Mucosa of gallbladder (tissue), 1 donor: ENCODE results near the gene ARHGAP22. TPM values are rescaled to one million over a fixed set of nuclear protein-coding genes. Genes with fewer than 3 reads are reported as not detected.

ENCODE experiments used
- DNase-seq: peaks from one replicate; pipeline ENCODE4 v3.0.0-alpha.2; 2020; ENCODE audit warnings: low spot score
- total RNA-seq: library from RNA; stranded (reverse); gene quantifications from one replicate; pipeline ENCODE4 v1.2.1, GENCODE V29; 2021
- donor health status: DM: no; HTN: no; CAD: no.

Gene ARHGAP22
- total RNA-seq, 1 donor from 2014 or later: 8.8 TPM

GRCh38 chr10:48511875-48512231 is 93.0 kb downstream of the ARHGAP22 start:
- no peak for DNase-seq

DNA sequence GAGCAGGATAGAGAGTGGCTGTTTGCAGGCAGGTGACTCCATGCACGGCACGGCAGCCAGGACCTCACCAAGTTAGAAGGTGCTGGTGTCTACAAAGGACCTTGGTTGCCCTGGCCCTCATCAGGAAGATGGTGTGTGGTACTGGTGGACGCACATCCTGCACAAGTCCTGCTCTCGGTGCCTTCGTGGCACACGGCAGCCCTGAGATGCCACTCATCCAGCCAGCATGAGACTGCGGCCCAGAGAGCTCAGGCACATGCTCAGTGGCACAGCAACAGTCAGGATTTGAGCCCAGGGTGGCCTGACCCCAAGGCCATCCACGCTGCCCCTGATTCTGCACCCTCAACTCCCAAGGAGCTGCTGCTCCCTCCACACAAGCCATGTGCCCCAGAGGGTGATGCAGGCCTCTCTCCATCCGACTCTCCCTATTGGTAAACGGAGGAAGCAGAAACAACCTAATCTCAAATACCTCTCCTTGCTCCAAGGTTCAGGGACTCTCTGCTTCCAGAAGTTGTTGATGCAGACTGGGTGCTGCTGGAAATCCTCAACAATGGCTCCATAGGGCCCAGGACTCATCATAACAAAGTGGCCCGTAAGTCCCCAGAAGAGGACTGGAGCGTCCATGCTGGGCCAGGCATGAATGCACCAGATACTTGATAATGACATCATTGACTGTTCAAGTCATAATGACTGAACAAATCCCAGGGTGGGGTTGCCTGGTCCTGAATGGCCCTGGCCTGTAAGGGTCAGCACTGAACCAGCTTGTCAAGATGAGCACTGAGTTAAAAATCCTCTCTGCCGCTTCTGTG is 93.6 kb downstream of the ARHGAP22 start:
- no peak for DNase-seq

GRCh38 chr10:48509974-48510692 is 94.7 kb downstream of the ARHGAP22 start:
- DNase-seq: no peak

DNA sequence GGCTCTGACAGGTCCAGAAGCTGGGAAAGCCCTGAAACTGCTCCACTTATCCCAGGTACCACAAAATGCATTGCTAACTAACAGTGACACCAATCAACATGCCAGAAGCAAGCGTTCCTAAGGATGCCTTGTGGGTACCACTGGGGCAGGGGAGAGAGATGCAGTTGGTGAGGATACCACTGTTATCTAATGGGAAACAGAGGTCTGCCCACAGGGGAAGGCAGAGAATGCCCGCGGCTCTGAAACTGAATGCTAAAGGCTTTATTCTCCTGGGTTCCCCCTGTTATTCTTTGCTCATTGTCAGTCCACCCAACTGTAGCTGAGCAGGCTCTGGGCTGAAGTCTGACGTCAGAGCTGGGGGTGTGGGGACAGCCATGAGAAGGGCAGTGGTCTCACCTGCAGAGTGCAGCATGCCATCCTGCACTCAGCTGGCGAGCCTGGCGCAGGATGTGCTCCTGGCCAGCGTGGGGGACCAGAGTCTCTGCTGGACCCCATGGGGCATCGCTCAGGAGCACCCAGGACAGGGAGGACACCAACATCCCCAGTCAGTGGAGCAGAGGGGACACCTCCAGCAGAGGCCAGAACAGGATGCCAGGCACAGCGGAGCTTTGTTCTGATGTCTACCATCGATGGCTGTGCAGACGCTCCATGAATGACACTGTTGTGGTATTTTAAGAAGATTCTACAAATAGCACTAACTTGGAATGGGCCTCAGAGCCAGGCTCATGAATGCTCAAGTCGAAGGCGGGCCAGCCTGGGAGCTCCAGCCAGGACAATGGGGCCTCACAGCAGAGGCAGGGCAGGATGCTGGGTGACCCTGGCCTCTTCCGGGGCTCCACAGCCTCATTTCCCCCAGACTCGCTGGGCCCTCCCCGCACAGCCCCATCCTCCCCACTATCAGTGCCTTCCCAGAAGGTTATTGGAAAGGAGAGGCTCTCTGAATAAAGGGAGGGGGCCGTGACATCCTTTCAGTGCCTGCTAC is 95.8 kb downstream of the ARHGAP22 start:
- no peak for DNase-seq

DNA sequence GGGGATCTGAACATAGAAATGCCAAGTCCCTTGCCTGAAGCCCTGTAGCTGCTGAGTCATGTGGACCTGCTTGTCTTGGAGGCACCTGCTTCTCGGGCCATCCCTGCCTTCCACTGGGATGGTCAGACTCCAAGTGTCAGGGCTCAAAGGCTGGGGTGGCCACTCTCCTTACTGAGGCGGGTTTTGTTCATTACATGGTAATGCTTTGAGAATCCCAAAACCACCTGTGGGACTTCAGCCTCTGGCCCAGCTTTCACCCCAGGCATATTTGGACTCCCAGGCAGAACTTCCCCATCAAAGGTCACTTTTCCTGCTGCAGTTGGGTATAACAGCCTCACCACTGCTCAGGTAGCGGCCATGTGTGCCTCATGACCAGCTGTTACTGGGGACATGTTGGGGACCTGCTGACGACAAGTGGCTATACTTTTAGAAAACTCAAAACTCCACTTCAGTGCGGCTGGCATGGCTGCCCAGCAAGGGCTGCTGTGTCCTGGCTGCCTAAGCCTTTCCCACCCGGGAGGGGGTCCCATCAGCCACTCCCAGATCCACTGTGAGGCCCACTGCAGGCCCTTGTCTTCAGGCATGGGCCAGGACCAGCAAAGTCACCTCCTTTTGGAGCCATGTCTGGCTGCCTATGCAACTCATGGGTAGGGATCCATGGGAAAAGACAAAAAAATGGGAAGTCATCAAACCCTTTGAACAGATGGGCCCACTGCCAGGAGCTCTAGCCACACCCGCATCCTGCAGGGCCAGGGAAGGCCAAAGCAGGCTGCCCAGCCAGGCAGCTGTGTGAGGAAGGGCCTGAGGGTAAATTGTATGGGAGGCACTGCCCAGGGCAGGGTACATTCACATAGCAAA is 96.7 kb downstream of the ARHGAP22 start:
- DNase-seq: no peak

- DNase-seq: no peak
These were observed 97.4 kb downstream of the ARHGAP22 start for GRCh38 chr10:48507494-48507893.

DNA sequence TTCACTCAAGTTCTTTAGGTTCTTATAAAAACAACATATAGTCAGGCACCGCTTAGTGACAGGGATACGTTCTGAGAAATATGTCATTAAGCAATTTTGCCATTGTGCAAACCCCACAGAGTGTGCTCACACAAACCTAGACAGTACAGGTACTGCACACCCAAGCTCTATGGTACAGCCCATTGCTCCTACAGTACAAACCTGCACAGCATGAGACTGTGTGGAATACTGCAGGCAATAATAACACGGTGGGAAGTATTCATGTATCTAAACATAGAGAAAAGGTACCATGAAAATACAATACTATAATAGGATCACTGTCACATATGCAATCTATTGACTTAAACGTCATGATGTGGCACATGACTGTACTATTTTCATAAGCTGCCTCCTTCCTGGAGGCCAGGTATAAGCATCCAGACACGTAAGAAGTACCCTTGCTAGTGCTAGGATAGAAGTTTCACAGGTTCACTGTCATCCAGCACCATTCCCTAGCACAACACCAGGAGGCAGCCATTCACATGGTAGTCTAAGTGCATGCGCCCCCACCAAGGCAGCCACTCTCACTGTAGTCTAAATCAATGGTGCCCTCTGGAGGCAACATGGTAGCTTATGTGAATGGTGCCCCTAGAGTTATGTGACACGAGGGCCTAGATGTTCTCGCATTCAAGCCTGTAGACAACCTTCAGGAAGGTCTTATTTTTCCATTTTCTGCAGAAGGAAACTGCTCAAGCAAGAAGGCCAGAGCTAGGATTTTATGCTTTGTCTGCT is 98.5 kb downstream of the ARHGAP22 start:
- DNase-seq: no peak

- DNase-seq: no peak
These were observed 99.3 kb downstream of the ARHGAP22 start for GRCh38 chr10:48505394-48506112.

GRCh38 chr10:48504141-48504885 is 100.6 kb downstream of the ARHGAP22 start:
- DNase-seq: no peak

- no peak for DNase-seq
These were observed 101.5 kb downstream of the ARHGAP22 start for GRCh38 chr10:48503293-48503911.

GRCh38 chr10:48502791-48503190 is 102.1 kb downstream of the ARHGAP22 start:
- no peak for DNase-seq

DNA sequence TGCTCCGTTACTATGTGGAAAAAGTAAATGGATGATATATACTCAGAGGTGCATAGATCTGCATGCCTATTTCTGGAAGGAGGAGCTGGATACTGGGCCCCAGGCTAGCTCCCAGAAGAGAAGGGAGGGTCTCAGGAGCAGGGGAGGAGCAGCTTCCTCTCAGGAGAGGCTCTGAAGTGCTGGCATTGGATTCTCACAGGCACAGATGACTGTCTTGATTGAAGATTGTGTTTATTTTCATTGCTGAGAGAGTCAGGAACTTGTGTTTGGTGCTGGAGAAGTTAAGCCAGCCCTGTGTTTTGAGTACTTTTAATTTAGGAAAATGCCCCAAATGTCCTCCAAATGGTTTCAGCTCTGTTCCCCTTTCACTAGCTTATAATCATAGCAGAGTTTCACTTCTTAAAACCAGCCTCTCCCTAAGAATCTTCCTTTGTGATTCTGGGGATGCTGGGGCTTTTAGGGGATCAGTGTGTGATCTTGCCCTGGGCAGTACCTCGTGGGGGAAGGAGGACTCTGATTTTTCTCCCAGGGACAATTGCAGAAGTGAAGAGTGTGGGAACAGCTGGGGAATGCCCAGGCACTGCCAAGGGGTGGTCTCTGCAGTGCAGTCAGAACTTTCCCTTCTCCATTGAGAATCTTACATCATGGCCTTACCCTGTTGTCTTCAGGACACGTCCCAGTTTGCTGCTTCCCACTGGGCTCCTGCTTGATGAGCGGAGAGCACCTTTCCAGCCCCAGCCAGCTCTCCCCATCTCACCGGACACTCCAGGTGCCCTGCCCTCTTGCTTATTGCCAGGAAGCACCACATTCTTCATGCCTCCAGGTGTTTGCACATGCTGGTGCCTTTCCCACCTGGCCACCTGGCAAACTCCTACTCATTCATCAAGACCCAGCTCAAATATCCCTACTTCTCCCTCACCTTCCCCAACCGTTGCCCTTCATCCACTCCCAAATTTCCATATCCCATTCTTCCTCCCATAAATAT is 102.8 kb downstream of the ARHGAP22 start:
- DNase-seq: no peak

GRCh38 chr10:48501226-48501625 is 103.6 kb downstream of the ARHGAP22 start:
- no peak for DNase-seq

DNA sequence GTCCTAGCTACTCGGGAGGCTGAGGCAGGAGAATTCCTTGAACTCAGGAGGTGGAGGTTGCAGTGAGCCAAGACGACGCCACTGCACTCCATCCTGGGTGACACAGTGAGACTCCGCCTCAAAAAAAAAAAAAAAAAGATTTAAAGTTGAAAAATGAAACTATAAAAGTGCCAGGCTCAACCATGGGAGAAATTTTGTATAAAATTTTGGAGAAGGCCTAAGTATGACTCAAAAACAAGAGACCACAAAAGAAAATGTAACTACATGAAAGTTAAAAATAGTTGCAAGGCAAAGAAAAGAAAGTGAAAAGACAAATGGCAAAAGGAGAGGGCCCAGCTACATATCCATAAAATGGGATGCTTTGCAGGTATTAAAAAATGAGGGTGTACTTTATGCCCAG is 104.1 kb downstream of the ARHGAP22 start:
- no peak for DNase-seq

DNA sequence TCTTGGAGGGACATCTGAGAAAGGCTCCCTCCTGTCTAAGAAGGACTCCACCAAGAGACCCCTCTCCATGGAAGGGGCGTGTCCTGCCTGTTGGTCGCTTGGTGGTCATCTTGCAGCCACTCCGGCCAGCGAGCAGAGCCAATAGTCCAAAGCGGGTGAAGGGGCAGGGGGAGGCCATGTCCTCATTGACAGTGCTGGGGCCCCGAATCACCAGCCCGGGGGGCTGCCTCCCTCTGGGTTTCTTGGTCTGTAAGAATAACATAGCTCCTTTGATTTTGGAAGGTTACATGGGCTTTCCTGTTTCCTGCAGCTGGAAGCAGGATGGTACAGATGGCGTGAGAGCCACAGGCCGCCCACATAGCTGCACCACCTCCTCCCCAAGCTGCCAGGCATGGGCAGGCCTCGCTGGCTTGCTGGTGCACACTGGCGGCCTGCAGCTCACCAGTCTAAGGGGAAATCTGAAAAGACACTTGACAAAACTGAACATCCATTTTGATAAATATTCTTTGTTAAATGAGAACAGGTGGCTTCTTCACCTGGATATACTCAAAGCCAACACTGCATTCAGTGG is 105.8 kb downstream of the ARHGAP22 start:
- DNase-seq: no peak

DNA sequence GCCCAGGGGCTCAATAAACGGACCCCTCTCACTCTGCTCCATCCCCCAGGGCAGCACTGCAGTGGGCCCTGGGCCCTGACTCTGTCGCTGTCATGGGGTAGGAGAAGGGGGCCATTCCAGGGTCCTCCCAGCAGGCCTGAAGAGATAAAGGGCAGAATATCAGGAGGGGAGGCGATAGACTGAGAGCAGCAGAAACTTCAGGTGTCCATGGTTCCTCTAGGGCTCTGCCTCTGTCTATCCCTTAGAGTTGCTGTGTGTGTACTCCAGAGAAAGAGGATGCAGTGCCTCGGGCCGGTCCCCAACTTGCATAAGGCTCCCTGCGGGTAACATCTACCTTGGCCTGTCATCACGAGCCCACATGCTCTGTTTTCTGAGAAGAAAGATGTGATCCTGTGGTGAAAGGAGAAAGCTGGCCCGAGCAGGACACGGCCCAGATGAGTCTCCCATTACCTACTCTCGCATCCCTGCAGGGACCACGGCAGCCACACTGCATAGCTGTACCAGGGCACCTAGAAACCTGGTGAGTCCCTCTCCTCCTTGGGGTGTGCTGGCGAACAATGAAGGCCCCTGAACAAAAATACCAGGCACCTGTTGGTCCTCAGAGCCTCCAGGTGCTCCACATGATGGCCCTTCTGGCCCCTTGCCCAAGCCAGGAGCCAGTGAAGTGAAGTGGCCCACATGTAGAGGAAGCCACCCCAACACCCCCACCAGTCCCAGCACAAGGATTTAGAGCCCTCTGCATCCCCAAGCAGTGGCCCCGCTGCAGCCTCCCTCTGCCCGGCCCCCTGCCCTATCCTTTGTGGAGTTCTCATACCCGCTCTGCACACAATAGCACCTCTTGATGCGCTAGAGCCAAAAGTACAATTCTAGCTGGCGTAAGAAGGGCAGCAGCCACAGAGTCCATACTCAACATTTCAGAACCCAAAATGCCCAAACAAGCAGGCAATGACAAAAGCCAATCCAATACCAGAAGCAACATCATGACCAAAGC is 106.8 kb downstream of the ARHGAP22 start:
- no peak for DNase-seq
